Hepatocyte (in vitro differentiated cells): ENCODE data around the gene SCRG1.

ENCODE experiments used
- EZH2 ChIP-seq: fragments of 200-600 bp; sonication (generic); IDR thresholded peaks from 2 replicates; pipeline ENCODE4 v1.6.1; 2016; ENCODE audit warnings: antibody characterized with exemption, mild to moderate bottlenecking, borderline replicate concordance
- TF ChIP-seq, protein P1 (sequence below): fragments of 200-600 bp; sonication (generic); IDR thresholded peaks from 2 replicates; pipeline ENCODE4 v1.5.1; 2016; ENCODE audit warnings: antibody characterized with exemption, mild to moderate bottlenecking; ENCODE audit not compliant: poor library complexity

DNA sequence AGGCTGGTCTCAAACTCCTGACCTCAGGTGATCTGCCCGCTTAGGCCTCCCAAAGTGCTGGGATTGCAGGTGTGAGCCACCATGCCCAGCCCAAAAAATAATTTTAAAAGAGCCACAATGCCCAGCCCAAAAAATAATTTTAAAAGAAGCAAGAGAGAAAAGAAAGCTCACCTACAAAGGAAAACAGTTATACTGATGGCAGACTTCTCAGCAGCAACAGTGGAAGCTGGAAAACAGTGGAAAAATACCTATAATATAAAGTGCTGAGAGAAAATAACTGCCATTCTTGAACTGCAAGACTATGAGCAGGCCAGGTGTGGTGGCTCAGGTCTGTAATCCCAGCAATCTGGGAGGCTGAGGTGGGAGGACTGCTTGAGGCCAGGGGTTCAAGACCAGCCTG lies 51.4 kb downstream of the SCRG1 start:
- TF ChIP-seq, protein P1, sequence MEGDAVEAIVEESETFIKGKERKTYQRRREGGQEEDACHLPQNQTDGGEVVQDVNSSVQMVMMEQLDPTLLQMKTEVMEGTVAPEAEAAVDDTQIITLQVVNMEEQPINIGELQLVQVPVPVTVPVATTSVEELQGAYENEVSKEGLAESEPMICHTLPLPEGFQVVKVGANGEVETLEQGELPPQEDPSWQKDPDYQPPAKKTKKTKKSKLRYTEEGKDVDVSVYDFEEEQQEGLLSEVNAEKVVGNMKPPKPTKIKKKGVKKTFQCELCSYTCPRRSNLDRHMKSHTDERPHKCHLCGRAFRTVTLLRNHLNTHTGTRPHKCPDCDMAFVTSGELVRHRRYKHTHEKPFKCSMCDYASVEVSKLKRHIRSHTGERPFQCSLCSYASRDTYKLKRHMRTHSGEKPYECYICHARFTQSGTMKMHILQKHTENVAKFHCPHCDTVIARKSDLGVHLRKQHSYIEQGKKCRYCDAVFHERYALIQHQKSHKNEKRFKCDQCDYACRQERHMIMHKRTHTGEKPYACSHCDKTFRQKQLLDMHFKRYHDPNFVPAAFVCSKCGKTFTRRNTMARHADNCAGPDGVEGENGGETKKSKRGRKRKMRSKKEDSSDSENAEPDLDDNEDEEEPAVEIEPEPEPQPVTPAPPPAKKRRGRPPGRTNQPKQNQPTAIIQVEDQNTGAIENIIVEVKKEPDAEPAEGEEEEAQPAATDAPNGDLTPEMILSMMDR = no peak
- no peak for TF ChIP-seq EZH2
